ACHN (cell line): ENCODE measurements around the gene SRGAP2B.
"Not testable (repeated sequence)": the region's sequence is repeated elsewhere in the genome, so short reads cannot be mapped to it uniquely, and the experiment has no call there.

Experiments used
- DNase-seq: peaks from one replicate; pipeline ENCODE4 v3.0.0-alpha.2; 2015
- in situ Hi-C: cut with HindIII; loops from 2 replicates; pipeline ENCODE4 v1.10.0; 2017; ENCODE audit warnings: low sequenced_read_pairs, low pct_ligation_motif_present, low pct_unique_long_range_greater_than_20kb

Gene SRGAP2B

GRCh38 chr1:144932153-144932552 is 163.0 kb downstream of the SRGAP2B start:
- in situ Hi-C loops, DNase-seq: not testable (repeated sequence)

- in situ Hi-C loops, result not testable (repeated sequence)
Measured at GRCh38 chr1:144931553-144931952, 163.6 kb downstream of the SRGAP2B start.

GRCh38 chr1:144930085-144930777 is 164.9 kb downstream of the SRGAP2B start:
- in situ Hi-C loops, DNase-seq: not testable (repeated sequence)

More at GRCh38 chr1:144931553-144931952, 163.6 kb downstream of the SRGAP2B start:
- DNase-seq, result peak; percentile 5

GRCh38 chr1:144927292-144927691 is 167.8 kb downstream of the SRGAP2B start:
- in situ Hi-C loops, result not testable (repeated sequence)

GRCh38 chr1:144923640-144924039 is 171.5 kb downstream of the SRGAP2B start:
- DNase-seq, in situ Hi-C loops: not testable (repeated sequence)

More at GRCh38 chr1:144927292-144927691, 167.8 kb downstream of the SRGAP2B start:
- DNase-seq, result peak; percentile 15

- DNase-seq, result peak; percentile 14
- in situ Hi-C loops, result not testable (repeated sequence)
Measured at GRCh38 chr1:144922785-144923184, 172.3 kb downstream of the SRGAP2B start.

GRCh38 chr1:144919106-144919505 is 176.0 kb downstream of the SRGAP2B start:
- DNase-seq, in situ Hi-C loops: not testable (repeated sequence)

- DNase-seq, in situ Hi-C loops: not testable (repeated sequence)
Measured at GRCh38 chr1:144918027-144918603, 177.0 kb downstream of the SRGAP2B start.

GRCh38 chr1:144917154-144918026 is 177.7 kb downstream of the SRGAP2B start:
- in situ Hi-C loops, DNase-seq: not testable (repeated sequence)

- DNase-seq, in situ Hi-C loops: not testable (repeated sequence)
Measured at GRCh38 chr1:144913977-144914734, 181.0 kb downstream of the SRGAP2B start.

GRCh38 chr1:144913458-144913857 is 181.7 kb downstream of the SRGAP2B start:
- in situ Hi-C loops, DNase-seq: not testable (repeated sequence)

GRCh38 chr1:144910729-144911128 is 184.4 kb downstream of the SRGAP2B start:
- DNase-seq, in situ Hi-C loops: not testable (repeated sequence)

GRCh38 chr1:144900841-144901240 is 194.3 kb downstream of the SRGAP2B start:
- DNase-seq, in situ Hi-C loops: not testable (repeated sequence)

- DNase-seq, in situ Hi-C loops: not testable (repeated sequence)
Measured at GRCh38 chr1:144894454-144895201, 200.5 kb downstream of the SRGAP2B start.

GRCh38 chr1:144893710-144894438 is 201.3 kb downstream of the SRGAP2B start:
- in situ Hi-C loops, DNase-seq: not testable (repeated sequence)

- in situ Hi-C loops, DNase-seq: not testable (repeated sequence)
Measured at GRCh38 chr1:144893062-144893461, 202.1 kb downstream of the SRGAP2B start.
